Loucy (cell line): ENCODE results near the gene GALNT12.

Experiments used
- H2AFZ ChIP-seq: fragments of 200-600 bp; sonication (generic); 2 replicates; pipeline ENCODE4 v1.6.0; 2016; ENCODE audit warnings: antibody characterized with exemption, mild to moderate bottlenecking, low read length, moderate library complexity
- H3F3A ChIP-seq: fragments of 200-600 bp; 2 replicates; pipeline ENCODE4 v1.6.0; 2016; ENCODE audit warnings: antibody characterized with exemption, low read depth, mild to moderate bottlenecking
- H3K27me3 ChIP-seq: fragments of 200-600 bp; sonication (generic); 2 replicates; pipeline ENCODE4 v1.6.1; 2014; ENCODE audit warnings: low read length, mild to moderate bottlenecking; ENCODE audit not compliant: insufficient read depth, poor library complexity, severe bottlenecking
- H3K36me3 ChIP-seq: fragments of 200-600 bp; sonication (generic); 2 replicates; pipeline ENCODE4 v1.6.1; 2016; ENCODE audit warnings: low read length; ENCODE audit not compliant: insufficient read depth
- H3K4me1 ChIP-seq: fragments of 200-600 bp; sonication (generic); 2 replicates; pipeline ENCODE4 v1.5.1; 2014; ENCODE audit warnings: low read length, mild to moderate bottlenecking; ENCODE audit not compliant: insufficient read depth, poor library complexity, severe bottlenecking
- H3K4me2 ChIP-seq: fragments of 200-600 bp; sonication (generic); 2 replicates; pipeline ENCODE4 v1.6.0; 2014; ENCODE audit warnings: antibody characterized with exemption, low read length, low read depth, mild to moderate bottlenecking; ENCODE audit not compliant: poor library complexity, severe bottlenecking
- H3K4me3 ChIP-seq: fragments of 200-600 bp; sonication (generic); 2 replicates; pipeline ENCODE4 v1.5.1; 2014; ENCODE audit warnings: low read length, mild to moderate bottlenecking, mixed read lengths; ENCODE audit not compliant: poor library complexity, severe bottlenecking
- H3K79me2 ChIP-seq: fragments of 200-600 bp; sonication (generic); 2 replicates; pipeline ENCODE4 v1.6.1; 2014; ENCODE audit warnings: low read length; ENCODE audit not compliant: insufficient read depth
- H3K9ac ChIP-seq: fragments of 200-600 bp; sonication (generic); 2 replicates; pipeline ENCODE4 v1.6.0; 2014; ENCODE audit warnings: mild to moderate bottlenecking, low read depth, low read length, moderate library complexity; ENCODE audit not compliant: poor library complexity, severe bottlenecking
- H3K9me2 ChIP-seq: fragments of 200-600 bp; sonication (generic); replicated peaks from 2 replicates; pipeline ENCODE4 v1.6.1; 2016; ENCODE audit warnings: low read depth, low read length, mixed read lengths
- H3K9me3 ChIP-seq: fragments of 200-600 bp; sonication (generic); 2 replicates; pipeline ENCODE4 v1.6.1; 2014; ENCODE audit warnings: mild to moderate bottlenecking, antibody characterized with exemption, low read length, low read depth; ENCODE audit not compliant: insufficient read depth
- H4K20me1 ChIP-seq: fragments of 200-600 bp; sonication (generic); 2 replicates; pipeline ENCODE4 v1.6.0; 2014; ENCODE audit warnings: antibody characterized with exemption, low read length, mild to moderate bottlenecking; ENCODE audit not compliant: insufficient read depth, poor library complexity, severe bottlenecking
- EZH2phosphoT487 ChIP-seq: fragments of 200-600 bp; IDR thresholded peaks from 2 replicates; pipeline ENCODE4 v1.6.1; 2018; ENCODE audit warnings: antibody characterized with exemption, mild to moderate bottlenecking, moderate library complexity, borderline replicate concordance
- TF ChIP-seq, protein P1 (sequence below): fragments of 200-600 bp; sonication (generic); conservative IDR thresholded peaks from 2 replicates; pipeline ENCODE4 v1.5.1; 2014; ENCODE audit warnings: mild to moderate bottlenecking, antibody characterized with exemption, low read length

The GALNT12 gene

DNA sequence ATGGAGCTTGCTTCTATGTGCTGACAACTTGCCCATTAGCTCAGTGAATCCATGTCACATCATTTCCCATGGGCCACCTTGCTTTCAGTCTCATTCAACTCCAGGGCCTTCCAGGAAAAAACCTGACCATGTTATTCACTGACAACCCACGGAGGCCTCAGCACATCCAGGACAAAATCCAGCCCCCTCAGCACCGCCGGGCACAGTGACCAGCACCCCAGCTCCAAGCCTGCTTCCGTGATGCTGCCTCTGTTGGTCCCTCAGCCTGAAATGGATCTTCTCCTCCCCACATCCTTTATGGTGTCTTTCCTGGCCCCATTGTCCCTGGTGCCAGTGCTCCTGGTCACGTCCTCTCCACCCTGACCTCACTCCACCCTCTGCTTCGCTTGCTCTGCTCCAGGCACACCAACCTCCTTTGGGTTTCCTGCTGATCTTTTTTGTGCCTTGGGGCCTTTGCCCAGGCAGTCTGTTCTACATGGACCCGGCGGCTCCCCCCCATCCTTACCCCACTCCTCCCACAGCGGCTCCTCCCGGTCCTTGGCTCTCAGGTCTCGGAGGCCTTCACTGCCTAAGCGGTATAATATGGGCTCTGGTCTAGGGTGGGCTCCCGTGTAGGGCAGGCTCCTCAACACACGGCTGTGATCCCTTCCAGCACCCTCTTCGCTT, 36.1 kb upstream of the GALNT12 start:
- H3K79me2 ChIP-seq, result no peaks in the 10 kb centered on the region
- H2AFZ ChIP-seq, result no peak overlapping the region
- H3F3A ChIP-seq, result no peaks in the 10 kb centered on the region
- H3K4me3 ChIP-seq, result no peak overlapping the region
- H3K4me1 ChIP-seq, result no peaks in the 10 kb centered on the region
- no peaks in the 10 kb centered on the region for H3K9me3 ChIP-seq
- no peak overlapping the region for H3K9ac ChIP-seq
- no peaks in the 10 kb centered on the region for H3K36me3 ChIP-seq
- H3K4me2 ChIP-seq, result no peak overlapping the region
- H4K20me1 ChIP-seq, result no peaks in the 10 kb centered on the region
- H3K27me3 ChIP-seq, result no peaks in the 10 kb centered on the region
- TF ChIP-seq, protein P1, sequence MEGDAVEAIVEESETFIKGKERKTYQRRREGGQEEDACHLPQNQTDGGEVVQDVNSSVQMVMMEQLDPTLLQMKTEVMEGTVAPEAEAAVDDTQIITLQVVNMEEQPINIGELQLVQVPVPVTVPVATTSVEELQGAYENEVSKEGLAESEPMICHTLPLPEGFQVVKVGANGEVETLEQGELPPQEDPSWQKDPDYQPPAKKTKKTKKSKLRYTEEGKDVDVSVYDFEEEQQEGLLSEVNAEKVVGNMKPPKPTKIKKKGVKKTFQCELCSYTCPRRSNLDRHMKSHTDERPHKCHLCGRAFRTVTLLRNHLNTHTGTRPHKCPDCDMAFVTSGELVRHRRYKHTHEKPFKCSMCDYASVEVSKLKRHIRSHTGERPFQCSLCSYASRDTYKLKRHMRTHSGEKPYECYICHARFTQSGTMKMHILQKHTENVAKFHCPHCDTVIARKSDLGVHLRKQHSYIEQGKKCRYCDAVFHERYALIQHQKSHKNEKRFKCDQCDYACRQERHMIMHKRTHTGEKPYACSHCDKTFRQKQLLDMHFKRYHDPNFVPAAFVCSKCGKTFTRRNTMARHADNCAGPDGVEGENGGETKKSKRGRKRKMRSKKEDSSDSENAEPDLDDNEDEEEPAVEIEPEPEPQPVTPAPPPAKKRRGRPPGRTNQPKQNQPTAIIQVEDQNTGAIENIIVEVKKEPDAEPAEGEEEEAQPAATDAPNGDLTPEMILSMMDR, result no peak
- no peak for TF ChIP-seq EZH2phosphoT487
- no peaks in the 10 kb centered on the region for H3K9me2 ChIP-seq

DNA sequence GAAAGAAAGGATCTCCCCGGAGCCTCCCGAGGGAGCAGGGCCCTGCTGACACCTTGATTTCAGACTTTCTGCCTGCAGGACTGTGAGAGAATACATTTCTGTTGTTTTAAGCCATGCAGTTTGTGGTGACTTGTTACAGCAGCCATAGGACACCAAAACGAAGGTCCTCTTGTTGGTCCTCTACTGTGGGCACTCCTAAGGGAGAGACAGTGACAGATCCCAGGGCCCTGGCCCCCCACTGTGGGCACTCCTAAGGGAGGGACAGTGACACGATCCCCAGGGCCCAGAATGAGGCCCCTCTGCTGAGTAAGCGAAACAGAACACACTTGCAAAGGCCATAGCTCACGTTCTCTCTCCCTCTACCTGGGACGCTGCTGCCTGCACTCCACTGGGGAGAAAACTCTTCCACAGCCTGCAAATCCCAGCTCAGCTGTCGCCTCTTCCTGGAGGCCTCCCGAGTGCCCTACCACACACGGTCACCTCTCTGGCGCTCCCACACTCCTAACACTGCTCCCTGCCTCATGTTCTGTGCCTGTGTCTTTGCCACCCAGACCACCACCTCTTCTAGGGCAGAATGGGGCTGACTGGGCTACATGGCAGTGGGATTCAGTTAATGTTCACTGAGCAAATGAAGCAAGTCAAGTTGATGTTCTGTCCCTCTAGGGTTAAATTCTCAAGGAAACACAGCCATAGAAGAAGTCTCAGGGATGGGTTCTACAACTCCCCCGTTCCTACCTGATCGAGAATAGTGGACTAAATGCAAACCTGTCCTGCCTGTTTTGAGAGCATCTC, 34.9 kb upstream of the GALNT12 start:
- Histone ChIP-seq H4K20me1 (no peaks in the 10 kb centered on the region), H3K4me2 (no peak overlapping the region), H3K9me2 (no peaks in the 10 kb centered on the region), H3K27me3 (no peaks in the 10 kb centered on the region), H3K9me3 (no peaks in the 10 kb centered on the region), H3K4me3 (no peak overlapping the region), H3F3A (no peaks in the 10 kb centered on the region), H3K9ac (no peak overlapping the region), H3K36me3 (no peaks in the 10 kb centered on the region), H3K79me2 (no peaks in the 10 kb centered on the region), H2AFZ (no peak overlapping the region), H3K4me1 (no peaks in the 10 kb centered on the region)
- TF ChIP-seq EZH2phosphoT487, result no peak
- TF ChIP-seq, protein P1, result no peak

DNA sequence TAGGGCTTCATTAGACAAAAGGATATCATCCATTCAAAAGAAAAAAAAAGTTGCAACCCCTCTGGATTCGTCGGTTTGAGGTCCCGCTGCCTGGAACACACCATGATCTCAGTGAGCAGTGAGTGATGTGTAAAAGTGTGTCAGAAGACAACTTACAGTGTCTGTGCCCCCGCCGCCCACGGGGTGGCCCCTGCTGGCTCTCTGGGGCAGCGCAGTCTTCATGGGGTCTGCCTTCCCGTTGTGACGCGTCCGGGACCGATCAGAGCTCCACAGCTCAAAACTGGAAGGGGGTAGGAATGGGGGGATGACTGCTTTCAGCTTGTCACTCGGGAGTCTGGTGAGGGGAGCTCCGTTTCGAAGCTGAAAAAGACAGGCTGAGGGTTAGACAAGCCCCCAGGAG, 33.7 kb upstream of the GALNT12 start:
- no peak overlapping the region for H3K4me3 ChIP-seq
- peak overlapping the region; percentile 52 for H2AFZ ChIP-seq
- H3K4me2 ChIP-seq, result peak overlapping the region; percentile 43
- H4K20me1 ChIP-seq, result no peaks in the 10 kb centered on the region
- H3F3A ChIP-seq, result no peaks in the 10 kb centered on the region
- H3K4me1 ChIP-seq, result no peaks in the 10 kb centered on the region
- H3K9ac ChIP-seq, result no peak overlapping the region
- H3K9me3 ChIP-seq, result no peaks in the 10 kb centered on the region
- no peaks in the 10 kb centered on the region for H3K36me3 ChIP-seq
- no peaks in the 10 kb centered on the region for H3K79me2 ChIP-seq
- TF ChIP-seq, protein P1, result peak; percentile 49
- no peak for TF ChIP-seq EZH2phosphoT487
- H3K27me3 ChIP-seq, result no peaks in the 10 kb centered on the region
- no peaks in the 10 kb centered on the region for H3K9me2 ChIP-seq
